Stimulated activated CD8-positive, alpha-beta memory T cell treated with anti-CD3 and anti-CD28 coated beads, Interleukin-15, amount 100 ng/mL, for 48 hours (primary cell): ENCODE results near the gene LMAN1.

ENCODE experiments used
- DNase-seq, 2 donors: peaks; one replicate each; pipeline ENCODE4 v3.0.0-alpha.2; 2020; ENCODE audit warnings: low read depth in 2 of 2

The LMAN1 gene, protein sequence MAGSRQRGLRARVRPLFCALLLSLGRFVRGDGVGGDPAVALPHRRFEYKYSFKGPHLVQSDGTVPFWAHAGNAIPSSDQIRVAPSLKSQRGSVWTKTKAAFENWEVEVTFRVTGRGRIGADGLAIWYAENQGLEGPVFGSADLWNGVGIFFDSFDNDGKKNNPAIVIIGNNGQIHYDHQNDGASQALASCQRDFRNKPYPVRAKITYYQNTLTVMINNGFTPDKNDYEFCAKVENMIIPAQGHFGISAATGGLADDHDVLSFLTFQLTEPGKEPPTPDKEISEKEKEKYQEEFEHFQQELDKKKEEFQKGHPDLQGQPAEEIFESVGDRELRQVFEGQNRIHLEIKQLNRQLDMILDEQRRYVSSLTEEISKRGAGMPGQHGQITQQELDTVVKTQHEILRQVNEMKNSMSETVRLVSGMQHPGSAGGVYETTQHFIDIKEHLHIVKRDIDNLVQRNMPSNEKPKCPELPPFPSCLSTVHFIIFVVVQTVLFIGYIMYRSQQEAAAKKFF

DNA sequence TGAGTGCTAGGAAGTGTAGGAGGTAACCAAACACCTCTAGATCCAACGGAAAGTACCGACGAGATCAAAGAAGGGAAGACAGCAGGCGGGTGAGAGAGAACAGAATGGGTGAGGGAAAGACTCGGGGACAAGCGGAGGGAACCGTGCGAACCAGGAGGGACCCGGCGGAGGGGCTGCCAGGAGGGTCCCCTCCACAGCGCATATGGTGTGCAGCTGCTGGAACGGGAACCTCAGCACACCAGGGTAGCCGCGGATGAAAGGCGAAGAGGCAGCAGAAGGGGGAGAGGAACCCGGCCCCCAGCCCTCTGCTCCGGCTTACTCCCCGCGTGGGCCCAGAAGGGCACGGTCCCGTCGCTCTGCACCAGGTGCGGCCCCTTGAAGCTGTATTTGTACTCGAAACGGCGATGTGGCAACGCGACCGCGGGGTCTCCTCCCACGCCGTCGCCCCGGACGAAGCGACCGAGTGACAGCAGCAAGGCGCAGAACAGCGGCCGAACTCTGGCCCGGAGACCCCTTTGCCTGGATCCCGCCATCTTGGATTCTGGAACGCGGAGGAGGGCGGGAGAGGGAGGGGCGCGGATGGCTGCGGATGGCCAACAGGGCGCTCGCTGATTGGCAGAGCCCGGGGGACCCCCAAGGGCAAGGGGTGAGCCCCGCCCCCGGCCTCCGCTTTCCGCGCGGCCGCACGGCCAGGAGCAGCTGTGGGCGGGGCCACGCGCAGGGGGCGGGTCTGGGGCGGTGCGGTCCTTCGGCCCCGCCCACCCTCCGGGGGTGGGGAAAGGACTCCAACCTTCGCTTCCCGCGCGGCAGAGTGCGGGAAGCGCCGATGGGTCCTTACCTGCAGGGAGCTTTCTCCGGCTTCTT lies at the start of gene LMAN1:
Gene LMAN1, minus strand, starts transcription at position 554 of the 864 bp plus-strand sequence. Its CDS starts 21 bp downstream, at position 533.
- DNase-seq: peak; percentile 94 to 96

DNA sequence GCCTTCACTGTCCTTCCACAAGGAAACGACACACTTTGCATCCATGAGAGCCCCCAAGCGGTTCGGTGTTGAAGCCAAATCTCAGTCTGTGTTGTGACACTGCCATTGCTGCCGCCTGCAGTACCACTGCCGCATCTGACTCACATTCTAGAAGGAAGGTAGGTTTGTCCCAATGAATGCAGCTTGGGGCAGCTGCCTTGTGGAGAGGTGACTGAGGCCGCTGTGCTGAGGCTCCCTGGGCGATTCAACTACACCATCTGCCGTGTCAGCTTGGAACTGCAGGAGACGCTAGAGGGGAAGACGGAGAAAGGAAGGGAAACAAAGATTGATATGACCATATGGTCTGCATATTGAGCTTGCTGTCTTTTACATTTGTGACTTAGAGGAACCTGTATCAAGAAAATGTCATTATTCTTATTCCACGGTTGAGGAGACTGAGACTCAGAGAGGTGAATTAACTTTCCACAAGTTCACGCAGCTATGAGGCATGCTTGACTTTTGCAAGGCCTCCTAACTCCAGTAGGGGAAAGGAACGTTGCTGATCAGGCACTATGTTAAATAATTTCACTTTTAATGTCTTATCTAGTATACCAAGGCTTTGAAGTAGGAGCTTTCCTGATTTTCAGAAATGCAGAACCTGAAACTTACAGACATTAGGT lies 43.5 kb upstream of the LMAN1 start:
- DNase-seq: peak; percentile 53 to 56

DNA sequence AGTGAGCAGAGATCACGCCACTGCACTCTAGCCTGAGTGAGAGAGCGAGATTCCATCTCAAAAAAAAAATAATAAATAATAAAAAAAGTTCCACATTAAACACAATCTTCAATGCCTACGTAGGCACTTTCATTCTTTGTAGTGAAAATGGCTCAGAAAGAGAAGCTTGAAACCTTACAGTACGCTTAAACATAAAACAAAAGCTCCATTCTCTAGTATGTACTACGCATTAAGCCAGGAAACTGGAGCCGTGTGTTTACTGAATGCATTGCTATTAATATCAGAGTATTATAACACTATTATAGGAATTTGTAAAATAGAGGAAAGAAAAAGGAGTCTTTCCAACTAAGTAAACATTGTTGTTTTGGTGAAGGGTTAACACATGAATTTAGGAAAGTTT lies 41.3 kb upstream of the LMAN1 start:
- no peak for DNase-seq

DNA sequence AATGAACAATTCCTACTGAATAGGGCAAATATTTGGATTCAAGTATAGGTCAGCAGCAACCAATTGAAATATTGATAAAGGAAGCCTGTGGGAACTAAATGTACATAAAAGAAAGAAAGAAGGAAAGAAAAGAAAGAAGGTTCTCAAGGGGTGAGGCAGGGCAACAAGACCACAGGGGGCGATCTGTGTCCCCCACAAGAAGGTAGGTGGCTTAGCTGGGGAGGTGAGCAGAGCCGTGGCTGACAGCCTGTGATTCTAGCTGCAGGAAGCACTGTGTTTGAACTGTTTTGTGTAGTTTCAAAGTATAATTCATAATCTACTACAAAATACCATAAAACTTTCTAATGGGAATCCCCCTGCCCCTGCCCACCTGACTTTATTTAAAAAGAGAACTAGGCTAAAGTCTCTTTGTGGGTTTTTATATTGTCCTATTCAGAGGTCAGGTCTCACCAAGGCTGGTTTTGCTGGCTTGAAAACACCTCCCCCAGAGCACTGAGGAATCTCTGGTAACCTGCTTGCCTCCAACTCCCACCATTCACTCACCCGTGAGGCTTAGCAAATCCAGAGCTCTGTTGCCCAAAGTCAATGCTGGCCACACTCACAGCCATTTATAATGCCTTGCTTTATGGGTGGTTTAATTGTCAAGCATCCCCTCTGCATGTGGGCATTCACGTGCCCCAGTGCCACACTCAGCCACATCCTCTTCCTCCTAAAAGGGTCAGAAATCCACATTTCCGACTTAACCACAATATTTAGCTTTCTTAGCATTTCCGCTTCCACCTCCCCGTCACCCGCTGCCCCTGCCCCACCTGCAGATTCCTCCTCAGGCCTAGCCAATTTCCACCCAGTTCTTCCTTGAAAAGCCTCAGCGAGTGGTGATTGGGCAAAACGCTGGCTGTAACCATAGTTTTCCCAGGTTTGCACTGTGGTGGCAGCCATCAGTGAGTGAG lies 36.4 kb upstream of the LMAN1 start:
- DNase-seq: no peak

DNA sequence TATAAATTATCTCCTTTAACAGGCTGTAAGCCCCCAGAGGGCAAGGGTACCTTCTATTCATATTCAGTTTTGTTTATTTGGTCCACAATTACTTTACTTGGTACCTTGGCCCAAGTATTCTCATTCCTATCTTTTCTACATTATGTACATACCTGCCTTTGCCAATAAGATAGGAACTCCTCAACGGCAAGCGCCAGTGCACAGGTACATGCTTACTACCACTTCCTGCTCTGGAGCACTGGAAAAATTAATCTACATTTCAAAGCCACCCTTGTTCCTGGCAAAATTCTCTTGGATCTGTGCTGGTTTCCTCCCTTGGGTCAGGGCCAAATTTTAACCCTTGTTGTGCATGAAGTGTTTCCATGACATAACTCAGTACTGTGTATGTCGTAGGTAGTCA lies 34.3 kb upstream of the LMAN1 start:
- no peak for DNase-seq

DNA sequence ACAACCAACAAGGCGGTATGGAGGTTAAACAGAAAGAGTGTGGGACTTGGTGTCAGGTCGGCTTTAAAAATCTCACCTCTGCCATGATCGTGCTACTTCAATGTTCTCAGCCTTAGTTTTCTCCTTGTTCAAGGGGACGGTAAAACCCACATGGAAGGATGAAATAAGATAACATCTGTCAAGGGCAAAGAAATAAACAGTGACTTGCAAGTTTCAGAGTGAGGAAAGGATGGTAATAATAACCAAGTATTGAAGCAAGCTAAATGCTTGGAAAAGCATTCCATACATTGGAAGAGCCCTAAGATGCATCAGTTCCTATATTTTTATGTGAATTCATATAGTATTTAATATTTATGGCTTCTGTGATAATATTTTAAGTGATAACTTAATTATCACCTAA lies 29.8 kb upstream of the LMAN1 start:
- no peak for DNase-seq

DNA sequence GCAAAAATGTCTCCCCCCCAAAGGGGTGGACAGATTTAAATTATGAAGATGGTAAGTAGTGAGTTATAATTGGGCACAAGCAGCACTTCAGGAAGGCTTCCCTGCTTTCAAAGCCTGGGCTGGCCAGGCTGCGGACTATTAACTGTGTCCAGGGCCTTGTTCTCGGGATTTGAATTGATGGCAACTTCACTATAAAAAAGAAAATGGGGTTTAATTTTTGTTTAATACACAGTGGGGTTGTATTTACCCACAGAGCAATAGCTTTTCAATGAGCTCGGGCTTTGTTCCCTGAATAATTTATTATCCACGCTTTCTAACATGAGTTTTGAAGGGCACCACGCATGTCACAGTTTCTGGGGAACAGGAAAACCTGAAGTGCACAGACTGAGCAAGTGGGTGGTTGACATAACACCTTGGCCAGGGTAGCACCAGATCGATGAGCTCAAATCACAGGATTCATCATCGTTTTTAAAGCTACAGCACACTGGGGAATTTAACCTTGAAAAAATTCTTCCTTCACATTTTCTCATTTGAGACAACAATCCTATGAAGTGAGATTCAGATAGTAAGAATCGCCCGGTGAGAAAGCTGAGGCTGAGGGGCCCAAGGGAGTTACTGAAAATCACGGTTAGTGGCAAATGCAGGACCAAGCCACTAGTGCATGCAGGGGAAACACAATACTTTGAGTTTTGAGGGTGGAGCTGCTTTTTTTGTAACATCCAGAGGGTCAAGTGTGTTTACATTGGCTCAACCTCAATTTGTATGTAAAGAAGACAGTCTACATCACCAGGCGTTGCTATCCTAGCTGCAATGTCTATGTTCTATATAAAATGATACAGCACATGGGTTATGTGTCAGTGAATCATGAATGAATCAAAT lies 28.9 kb upstream of the LMAN1 start:
- DNase-seq: no peak

DNA sequence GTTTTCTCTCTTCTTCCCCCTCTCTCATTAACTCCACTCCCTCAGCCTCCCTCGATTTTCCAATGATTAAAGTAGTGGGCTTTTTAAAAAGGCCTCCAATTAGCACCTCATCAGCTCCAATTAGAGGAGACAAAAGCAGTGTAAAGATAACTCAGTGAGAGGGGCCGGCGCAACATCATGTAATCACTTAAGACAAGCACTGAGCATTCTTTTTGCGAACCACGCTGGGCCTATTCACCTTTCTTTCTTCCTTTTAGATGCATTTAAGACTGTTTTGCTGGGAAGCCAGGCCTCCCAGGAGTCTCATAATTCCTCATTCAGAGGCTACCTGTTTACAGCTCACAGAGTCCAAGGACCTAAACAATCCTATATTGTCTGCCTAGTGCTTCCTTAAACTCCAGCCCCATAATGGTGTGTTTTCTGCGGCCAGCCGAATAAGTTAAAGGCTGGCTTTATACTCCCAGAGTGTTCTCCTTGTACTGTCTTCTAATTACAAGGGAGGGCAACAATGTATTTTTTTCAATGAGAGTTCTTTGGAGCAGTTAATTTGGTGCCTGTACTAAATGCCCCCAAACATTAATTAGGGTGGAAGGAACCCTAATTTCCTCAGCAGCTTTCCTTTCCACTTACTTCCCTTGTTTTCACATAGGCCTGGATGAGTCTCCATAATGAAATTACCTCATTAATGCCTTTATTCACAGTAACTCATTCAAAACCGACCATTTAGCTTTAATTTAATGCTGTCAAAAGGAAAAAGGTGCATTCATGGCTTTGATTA lies 28.0 kb upstream of the LMAN1 start:
- DNase-seq: no peak

DNA sequence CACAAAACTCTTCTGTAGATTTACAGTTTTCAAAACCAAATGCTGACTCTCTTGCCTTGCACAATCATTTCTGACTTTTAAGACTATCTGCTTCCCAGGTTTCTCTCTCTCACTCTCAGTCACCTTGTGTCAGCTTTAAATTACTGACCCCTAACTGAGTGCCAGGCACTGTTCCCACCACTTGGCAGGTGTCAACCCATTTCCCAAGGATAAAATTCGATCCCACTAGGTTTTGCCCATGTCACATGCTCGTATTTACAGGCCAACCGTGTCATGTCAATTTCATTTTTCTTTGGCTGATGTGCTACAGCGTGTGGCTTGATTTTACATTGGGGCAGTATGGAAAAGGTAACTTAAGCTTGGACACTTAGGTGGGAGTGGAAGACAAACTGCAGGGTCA lies 26.1 kb upstream of the LMAN1 start:
- DNase-seq: no peak

DNA sequence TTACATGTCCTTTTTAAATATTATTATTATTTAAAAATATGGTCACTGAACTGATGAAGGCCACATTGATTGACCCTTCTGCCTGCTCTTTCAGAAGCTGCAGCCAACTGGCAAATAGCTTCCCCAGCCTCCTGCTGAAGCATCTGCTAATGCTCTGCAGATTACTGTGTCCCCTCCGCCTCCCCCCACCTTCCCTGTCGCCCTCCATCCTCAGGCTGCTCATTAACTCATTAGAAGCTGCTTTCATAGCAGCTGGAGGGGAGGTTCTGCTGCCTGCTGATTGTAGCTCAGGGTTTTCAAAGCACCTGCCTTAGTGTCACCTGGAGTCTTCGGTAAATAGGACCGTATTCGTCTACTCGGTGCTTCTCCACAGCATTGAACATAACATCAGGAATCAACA lies 24.8 kb upstream of the LMAN1 start:
- DNase-seq: no peak

DNA sequence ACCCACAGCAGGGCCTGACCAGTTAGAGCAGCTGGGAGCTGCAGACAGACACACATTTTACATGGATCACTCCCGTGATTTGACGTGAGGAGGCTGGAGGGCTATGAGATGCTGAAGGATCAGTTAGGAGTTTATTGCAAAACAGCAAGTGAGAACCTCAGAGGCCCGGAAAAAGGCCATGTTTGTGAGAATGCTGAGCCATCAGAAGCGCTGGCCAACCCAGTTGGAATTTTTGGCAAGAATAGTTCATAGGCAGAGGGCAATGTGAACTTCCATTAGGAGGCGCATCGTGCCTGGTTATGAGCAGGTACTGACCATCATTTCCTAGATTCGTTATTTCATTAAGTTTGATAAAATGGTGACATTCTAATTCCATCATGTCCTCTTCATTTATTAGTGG lies 23.3 kb upstream of the LMAN1 start:
- DNase-seq: no peak

DNA sequence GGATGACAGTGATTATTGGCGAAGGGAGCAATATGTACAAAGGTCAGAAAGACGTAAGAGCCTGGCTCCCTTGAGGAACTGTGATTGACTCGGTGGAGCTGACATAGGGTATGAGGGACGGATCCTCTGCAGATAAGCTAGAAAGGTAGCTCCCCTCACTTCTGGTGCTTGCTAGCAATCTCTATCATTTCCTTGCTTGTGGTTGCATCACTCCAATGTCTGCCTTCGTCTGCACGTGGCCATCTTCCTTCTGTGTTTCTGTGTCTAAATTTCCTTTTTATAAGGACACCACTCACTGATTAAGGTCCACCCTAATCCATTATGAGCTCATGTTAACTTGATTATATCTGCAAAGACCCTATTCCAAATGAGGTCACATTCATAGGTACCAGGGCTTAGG lies 22.9 kb upstream of the LMAN1 start:
- no peak for DNase-seq

DNA sequence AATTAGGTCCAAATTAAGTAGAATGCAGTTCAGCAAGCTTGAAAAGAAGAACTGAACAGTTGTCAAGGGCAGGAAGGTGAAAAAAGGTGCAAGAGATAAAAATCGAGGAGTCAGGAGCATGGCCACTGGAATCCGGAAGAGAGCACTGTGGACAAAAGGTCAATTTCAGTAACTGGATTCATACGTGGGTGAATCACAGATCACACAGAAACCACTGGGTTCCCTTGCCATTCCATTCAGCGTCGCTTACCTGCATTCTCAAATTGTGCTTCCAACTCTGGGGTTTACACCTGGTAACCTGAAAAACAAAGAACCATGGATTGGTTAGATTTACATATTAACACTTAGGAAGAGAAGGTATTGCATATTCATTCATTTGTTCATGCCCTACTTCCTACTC lies 21.6 kb upstream of the LMAN1 start:
- DNase-seq: no peak

DNA sequence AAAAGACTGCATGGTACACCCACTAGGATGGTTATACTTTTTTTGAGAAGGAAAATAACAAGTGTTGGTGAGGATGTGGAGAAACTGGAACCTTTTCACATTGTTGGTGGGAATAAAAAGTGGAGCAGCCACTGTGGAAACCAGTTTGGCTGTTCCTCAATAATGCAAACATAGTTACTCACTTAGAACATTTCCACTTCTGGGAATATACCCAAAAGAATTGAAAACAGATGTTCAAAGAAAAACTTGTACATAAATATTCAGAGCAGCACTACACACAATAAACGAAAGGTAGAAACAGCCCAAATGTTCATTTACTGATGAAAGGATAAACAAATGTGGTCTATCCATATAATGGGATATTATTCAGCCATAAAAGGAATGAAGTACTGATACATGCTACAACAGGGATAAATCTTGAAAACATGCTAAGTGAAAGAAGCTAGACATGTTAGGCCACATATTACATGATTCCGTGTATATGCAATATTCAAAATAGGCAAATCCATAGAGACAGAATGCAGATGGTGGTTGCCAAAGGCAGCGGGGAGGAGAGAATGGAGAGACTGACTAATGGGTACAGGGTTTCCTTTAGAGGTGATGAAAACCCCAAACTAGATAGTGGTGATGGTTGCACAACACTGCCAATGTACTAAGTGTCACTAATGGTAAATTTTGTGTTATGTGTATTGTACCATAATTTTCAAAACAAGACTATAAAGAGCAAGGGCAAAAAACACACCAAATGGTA lies 20.9 kb upstream of the LMAN1 start:
- no peak for DNase-seq

DNA sequence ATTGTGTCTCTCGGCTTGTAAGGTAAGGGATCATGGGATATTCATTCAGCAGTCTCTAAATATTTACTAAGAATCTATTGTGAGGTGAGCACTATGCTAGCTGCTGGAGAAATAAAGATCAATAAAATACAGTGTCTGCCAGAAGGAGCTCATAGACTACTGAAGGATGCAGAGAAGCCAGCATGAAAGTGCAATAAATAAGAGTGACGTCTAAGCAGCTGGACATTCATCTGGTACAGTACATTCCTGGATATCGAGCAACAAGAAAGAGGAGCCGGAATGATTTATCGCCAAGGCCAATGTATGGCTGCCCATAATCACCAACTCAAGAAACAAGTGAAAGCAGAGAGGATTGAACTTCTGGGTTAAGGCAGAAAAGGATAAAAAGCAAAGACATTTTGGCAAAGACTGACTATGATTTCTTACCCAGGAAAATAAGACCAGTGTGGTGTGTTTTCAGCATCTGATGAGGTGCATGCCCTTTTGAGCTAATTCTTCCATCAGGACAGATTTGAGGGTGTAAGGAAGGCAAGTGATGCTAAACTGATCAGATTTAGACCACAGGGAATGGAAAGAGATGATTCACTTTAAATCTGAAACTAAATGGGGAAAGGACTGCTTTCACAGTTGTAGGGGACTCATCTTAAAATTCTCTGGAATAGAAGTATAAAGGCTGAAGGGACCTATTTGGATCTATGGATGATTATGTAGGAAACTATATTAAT lies 18.7 kb upstream of the LMAN1 start:
- DNase-seq: no peak

DNA sequence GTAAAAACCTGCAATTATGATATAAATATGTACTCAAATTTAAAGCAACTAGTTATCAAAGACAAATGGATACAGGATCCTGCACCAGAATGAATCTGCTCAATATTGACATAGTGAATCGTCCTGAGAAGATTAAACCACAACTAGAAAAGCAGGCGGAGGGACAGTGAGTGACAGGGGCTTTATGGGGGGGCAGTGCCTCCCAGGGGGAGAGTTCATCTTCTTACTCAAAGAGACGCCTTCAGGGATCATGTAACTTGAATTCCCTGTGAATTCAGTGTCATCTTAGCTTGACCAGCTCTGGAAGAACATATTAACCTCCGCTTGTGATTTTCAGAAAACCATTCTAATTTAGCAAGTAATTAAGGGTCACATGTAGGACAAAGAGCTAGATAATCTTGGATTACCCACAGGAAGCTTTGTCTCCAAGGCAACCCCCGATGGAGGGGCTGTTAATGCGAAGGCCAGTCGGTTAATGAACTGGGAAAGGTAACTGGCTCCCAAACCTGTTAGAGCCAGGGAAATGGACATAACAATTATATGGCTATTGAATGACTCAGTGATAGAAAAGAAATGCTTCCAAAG lies 17.4 kb upstream of the LMAN1 start:
- no peak for DNase-seq

DNA sequence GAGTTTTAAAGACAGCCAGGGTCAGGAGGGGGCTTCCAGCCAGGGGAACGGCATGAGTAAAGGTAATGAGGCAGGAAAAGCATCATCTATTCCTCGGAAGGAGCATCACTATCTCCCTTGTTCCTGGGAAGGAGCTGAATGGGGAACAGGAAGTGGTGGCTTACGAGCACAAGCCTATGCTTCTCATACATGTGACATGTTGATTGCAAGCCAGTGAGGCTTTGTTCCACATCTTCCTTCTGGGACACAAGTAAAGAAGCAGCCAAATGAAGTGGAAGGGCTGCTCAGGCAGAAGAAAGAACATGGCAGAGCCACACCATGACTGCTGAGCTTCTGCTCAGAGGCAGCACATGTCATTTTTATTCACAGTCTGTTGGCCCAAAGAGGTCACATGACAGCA lies 15.1 kb upstream of the LMAN1 start:
- no peak for DNase-seq

DNA sequence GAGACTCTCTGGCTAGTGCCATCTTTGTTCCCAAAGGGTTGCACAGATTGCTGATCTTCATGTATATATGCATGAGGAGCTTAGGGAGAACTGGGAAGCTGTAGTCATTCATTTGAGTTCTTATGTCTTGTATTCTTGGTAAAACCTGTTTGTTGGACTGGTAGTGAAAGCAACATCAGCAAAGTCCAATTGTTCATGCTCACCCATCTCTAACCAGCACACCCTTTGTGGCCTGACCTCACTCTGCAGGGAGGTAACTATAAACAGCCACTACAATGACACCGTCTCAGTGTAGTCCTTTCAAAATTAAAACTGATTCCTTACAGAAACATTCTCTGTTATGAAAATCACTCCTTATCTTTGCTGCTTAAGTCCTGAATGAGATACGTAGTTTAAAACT lies 13.9 kb upstream of the LMAN1 start:
- DNase-seq: no peak
